OCI-LY7 (cell line): ENCODE measurements around the gene GIT2. TPM values are rescaled to one million over a fixed set of nuclear protein-coding genes. Genes with fewer than 3 reads are reported as not detected.

Experiments
- BruUV-seq: library from RNA; stranded (reverse); fragments of 400-500 nt; replicated peaks from 2 replicates; lab custom pipeline; 2021; lab: Mats Ljungman, UMichigan
- CTCF ChIA-PET: fragments of 300-600 bp; sonication (Branson Sonifier 250); formaldehyde crosslinking; loops from one replicate; lab custom pipeline; 2022; ENCODE audit warnings: antibody characterized with exemption; ENCODE audit not compliant: unreplicated experiment; lab: Charles Lee
- POLR2A ChIA-PET: fragments of 300-600 bp; sonication (Branson Sonifier 250); formaldehyde crosslinking; loops from one replicate; lab custom pipeline; 2022; ENCODE audit warnings: antibody characterized with exemption; lab: Charles Lee
- DNase-seq: peaks from one replicate; pipeline ENCODE4 v3.0.0-alpha.2; 2015; ENCODE audit warnings: low spot score
- H2AFZ ChIP-seq: fragments of 200-600 bp; sonication (generic), shearing (Covaris generic); 2 replicates; pipeline ENCODE4 v1.6.1; 2014; ENCODE audit warnings: mild to moderate bottlenecking, antibody characterized with exemption, low read length, moderate library complexity
- H3K27ac ChIP-seq: fragments of 200-600 bp; sonication (generic); 2 replicates; pipeline ENCODE4 v1.5.1; 2014; ENCODE audit warnings: mixed run types, low read depth, mild to moderate bottlenecking, moderate library complexity, low read length, inconsistent platforms; ENCODE audit not compliant: poor library complexity, severe bottlenecking
- H3K36me3 ChIP-seq: fragments of 200-600 bp; sonication (generic); 2 replicates; pipeline ENCODE4 v1.6.1; 2014; ENCODE audit warnings: mild to moderate bottlenecking, antibody characterized with exemption, low read length, moderate library complexity, mixed read lengths; ENCODE audit not compliant: insufficient read depth
- H3K4me1 ChIP-seq: fragments of 200-600 bp; sonication (generic); 2 replicates; pipeline ENCODE4 v1.5.1; 2014; ENCODE audit warnings: mild to moderate bottlenecking, low read length; ENCODE audit not compliant: insufficient read depth, poor library complexity, severe bottlenecking
- H3K4me2 ChIP-seq: fragments of 200-600 bp; sonication (generic); 2 replicates; pipeline ENCODE4 v1.6.1; 2014; ENCODE audit warnings: mild to moderate bottlenecking, low read length
- H3K4me3 ChIP-seq: fragments of 200-600 bp; sonication (generic); 2 replicates; pipeline ENCODE4 v1.5.1; 2014; ENCODE audit warnings: mild to moderate bottlenecking, low read depth, low read length; ENCODE audit not compliant: poor library complexity, severe bottlenecking
- H3K79me2 ChIP-seq: fragments of 200-600 bp; sonication (generic); 2 replicates; pipeline ENCODE4 v1.6.1; 2016; ENCODE audit warnings: low read depth, mild to moderate bottlenecking, low read length, moderate library complexity, mixed read lengths; ENCODE audit not compliant: insufficient read depth
- H3K9me2 ChIP-seq: fragments of 200-600 bp; sonication (generic); 2 replicates; pipeline ENCODE4 v1.6.1; 2016; ENCODE audit warnings: mild to moderate bottlenecking, low read length, mixed read lengths; ENCODE audit not compliant: insufficient read depth
- H3K9me3 ChIP-seq: fragments of 200-600 bp; sonication (generic); 2 replicates; pipeline ENCODE4 v1.6.1; 2014; ENCODE audit warnings: mild to moderate bottlenecking, mixed run types, low read length, mixed read lengths
- H4K20me1 ChIP-seq: fragments of 200-600 bp; sonication (generic); 2 replicates; pipeline ENCODE4 v1.6.1; 2014; ENCODE audit warnings: mild to moderate bottlenecking, antibody characterized with exemption, low read length, moderate library complexity, mixed read lengths; ENCODE audit not compliant: insufficient read depth
- CTCF ChIP-seq: fragments of 200-600 bp; sonication (generic); conservative IDR thresholded peaks from 2 replicates; pipeline ENCODE4 v1.5.1; 2014; ENCODE audit warnings: mild to moderate bottlenecking, antibody characterized with exemption, low read length, moderate library complexity, mixed read lengths
- EZH2phosphoT487 ChIP-seq: fragments of 200-600 bp; sonication (generic); IDR thresholded peaks from 2 replicates; pipeline ENCODE4 v1.6.1; 2018; ENCODE audit warnings: low read depth, borderline replicate concordance, mild to moderate bottlenecking, mixed run types, antibody characterized with exemption, low read length, moderate library complexity, mixed read lengths
- intact Hi-C: fragments of 100-400 bp; cut with micrococcal nuclease; formaldehyde crosslinking; loops from one replicate; pipeline ENCODE4 v1.10.0; 2022; ENCODE audit not compliant: unreplicated experiment
- total RNA-seq, 2 experiments: library from RNA; depleted of rRNA in 1 of 2; stranded (reverse); fragments of >200 nt in 1 of 2; shearing (Covaris generic) in 1 of 2; gene quantifications; 2 replicates each; pipeline ENCODE4 v1.2.3, GENCODE V29; 2014 to 2022

The GIT2 gene
- total RNA-seq, 2 experiments from 2014 or later = 57.1 to 123 TPM

- no TSS peak for BruUV-seq
- Histone ChIP-seq H3K4me1 (no peaks in the 10 kb centered on the region), H3K27ac (no peak overlapping the region), H3K9me2 (no peaks in the 10 kb centered on the region), H3K4me2 (no peak overlapping the region), H3K4me3 (no peak overlapping the region), H3K36me3 (peaks cover 94% of the 10 kb centered on the region), H3K79me2 (no peaks in the 10 kb centered on the region), H2AFZ (no peak overlapping the region), H4K20me1 (peaks cover 5% of the 10 kb centered on the region; the same call in 1 of the 2 replicates), H3K9me3 (no peaks in the 10 kb centered on the region)
- ChIA-PET CTCF (no interaction called here), POLR2A (interaction anchor here (0.7 kb wide), 1 partner anchor 15 kb away, joined by 3 read pairs; no protein-coding TSS in a partner anchor)
- DNase-seq = no peak
- intact Hi-C loops = no loop called here
- TF ChIP-seq EZH2phosphoT487 (no peak), CTCF (no peak)
Measured at GRCh38 chr12:110029290-110029815, 33.2 kb upstream of the GIT2 start.

- Histone ChIP-seq H4K20me1 (peaks cover 5% of the 10 kb centered on the region; the same call in 1 of the 2 replicates), H3K9me2 (no peaks in the 10 kb centered on the region), H2AFZ (no peak overlapping the region), H3K4me1 (peaks cover 6% of the 10 kb centered on the region), H3K9me3 (no peaks in the 10 kb centered on the region), H3K4me2 (no peak overlapping the region), H3K27ac (no peak overlapping the region), H3K4me3 (no peak overlapping the region), H3K79me2 (no peaks in the 10 kb centered on the region), H3K36me3 (peaks cover 94% of the 10 kb centered on the region)
- CTCF ChIA-PET = no interaction called here
- TF ChIP-seq EZH2phosphoT487 (no peak), CTCF (no peak)
- intact Hi-C loops = no loop called here
- no peak for DNase-seq
- BruUV-seq = no TSS peak
- POLR2A ChIA-PET = interaction anchor here (0.5 to 1.6 kb wide), 3 partner anchors 11 to 288 kb away, joined by 3 to 5 read pairs (median 4); no protein-coding TSS in a partner anchor
Measured at GRCh38 chr12:110028323-110028722, 32.2 kb upstream of the GIT2 start.

GRCh38 chr12:110024051-110024450 is 27.9 kb upstream of the GIT2 start:
- no peak overlapping the region for H2AFZ ChIP-seq
- BruUV-seq = no TSS peak
- peaks cover 12% of the 10 kb centered on the region for H3K4me1 ChIP-seq
- no peaks in the 10 kb centered on the region for H3K9me2 ChIP-seq
- ChIA-PET CTCF (no interaction called here), POLR2A (interaction anchor here (0.6 to 1.4 kb wide), 4 partner anchors 20 to 270 kb away, joined by 3 to 7 read pairs (median 4); no protein-coding TSS in a partner anchor)
- peaks cover 5% of the 10 kb centered on the region; the same call in 1 of the 2 replicates for H4K20me1 ChIP-seq
- no peak overlapping the region for H3K4me2 ChIP-seq
- no peak overlapping the region for H3K27ac ChIP-seq
- no peak overlapping the region for H3K4me3 ChIP-seq
- no peak for DNase-seq
- H3K9me3 ChIP-seq = no peaks in the 10 kb centered on the region
- intact Hi-C loops = no loop called here
- no peaks in the 10 kb centered on the region; the same call in 1 of the 2 replicates for H3K79me2 ChIP-seq
- peaks cover 94% of the 10 kb centered on the region for H3K36me3 ChIP-seq
- TF ChIP-seq CTCF (no peak), EZH2phosphoT487 (no peak)
